Measurements from ENCODE around the gene SCRN2.

The SCRN2 gene

GRCh38 chr17:47872019-47872650 is 31.1 kb upstream of the SCRN2 start:
- Mint-ChIP-seq H3K4me3 (peak overlapping the region in 2 of 3 experiments; percentile 30 to 35), H3K27ac (no peak overlapping the region), H3K4me1 (peaks cover 33% of the 10 kb centered on the region), H3K27me3 (ENCODE audit: low read depth) (peaks cover 83% of the 10 kb centered on the region), H3K36me3 (ENCODE audit: low read depth) (no peaks in the 10 kb centered on the region), H3K9me3 (no peaks in the 10 kb centered on the region)
- no peak for TF ChIP-seq CTCF (IDR thresholded peaks at IDR 0.05; ENCODE audit: unreplicated experiment in 3 of 3)

GRCh38 chr17:47871048-47871447 is 30.0 kb upstream of the SCRN2 start:
- H3K9me3 Mint-ChIP-seq: no peaks in the 10 kb centered on the region
- TF ChIP-seq CTCF (IDR thresholded peaks at IDR 0.05; ENCODE audit: unreplicated experiment in 3 of 3): no peak
- no peak overlapping the region for H3K4me3 Mint-ChIP-seq
- H3K4me1 Mint-ChIP-seq: peaks cover 33% of the 10 kb centered on the region
- no peaks in the 10 kb centered on the region for H3K36me3 Mint-ChIP-seq (ENCODE audit: low read depth)
- peaks cover 94% of the 10 kb centered on the region for H3K27me3 Mint-ChIP-seq (ENCODE audit: low read depth)
- no peak overlapping the region for H3K27ac Mint-ChIP-seq

- no peak overlapping the region for H3K4me3 Mint-ChIP-seq
- no peaks in the 10 kb centered on the region for H3K9me3 Mint-ChIP-seq
- peaks cover 26% of the 10 kb centered on the region for H3K4me1 Mint-ChIP-seq
- H3K36me3 Mint-ChIP-seq (ENCODE audit: low read depth): no peaks in the 10 kb centered on the region
- H3K27ac Mint-ChIP-seq: no peak overlapping the region
- TF ChIP-seq CTCF (IDR thresholded peaks at IDR 0.05; ENCODE audit: unreplicated experiment in 3 of 3): no peak
- peaks cover 95% of the 10 kb centered on the region for H3K27me3 Mint-ChIP-seq (ENCODE audit: low read depth)
Measured at GRCh38 chr17:47870056-47870455, 29.0 kb upstream of the SCRN2 start.

- H3K27me3 Mint-ChIP-seq (ENCODE audit: low read depth): peaks cover 90% of the 10 kb centered on the region
- TF ChIP-seq CTCF (IDR thresholded peaks at IDR 0.05; ENCODE audit: unreplicated experiment in 3 of 3): no peak
- no peaks in the 10 kb centered on the region for H3K36me3 Mint-ChIP-seq (ENCODE audit: low read depth)
- no peak overlapping the region for H3K4me3 Mint-ChIP-seq
- H3K27ac Mint-ChIP-seq: no peak overlapping the region
- H3K9me3 Mint-ChIP-seq: no peaks in the 10 kb centered on the region
- peaks cover 23% of the 10 kb centered on the region for H3K4me1 Mint-ChIP-seq
Measured at GRCh38 chr17:47869114-47869513, 28.0 kb upstream of the SCRN2 start.

GRCh38 chr17:47867813-47868533 is 26.9 kb upstream of the SCRN2 start:
- Mint-ChIP-seq H3K36me3 (ENCODE audit: low read depth) (no peaks in the 10 kb centered on the region), H3K4me3 (no peak overlapping the region)

More at GRCh38 chr17:47867813-47868533, 26.9 kb upstream of the SCRN2 start:
- H3K4me1 Mint-ChIP-seq: peaks cover 16% of the 10 kb centered on the region
- no peaks in the 10 kb centered on the region for H3K9me3 Mint-ChIP-seq
- peaks cover 82% of the 10 kb centered on the region for H3K27me3 Mint-ChIP-seq (ENCODE audit: low read depth)
- no peak for TF ChIP-seq CTCF (IDR thresholded peaks at IDR 0.05; ENCODE audit: unreplicated experiment in 3 of 3)
- no peak overlapping the region for H3K27ac Mint-ChIP-seq

Data from nephron (organoid).